Epithelial cell of esophagus (primary cell): ENCODE measurements around the gene FZD2.

Source experiments
- DNase-seq: peaks from one replicate; pipeline ENCODE4 v3.0.0; 2010; ENCODE audit warnings: low read depth
- H3K4me3 ChIP-seq: 2 replicates; pipeline ENCODE4 v1.5.1; 2011; ENCODE audit warnings: mild to moderate bottlenecking, low read length, control low read depth
- TF ChIP-seq, protein P1 (sequence below): IDR thresholded peaks from 2 replicates; pipeline ENCODE4 v1.5.1; 2011; ENCODE audit warnings: low read depth, mild to moderate bottlenecking, low read length, control low read depth, inconsistent platforms; ENCODE audit not compliant: insufficient read depth; ENCODE audit errors: missing control alignments

FZD2 gene

DNA sequence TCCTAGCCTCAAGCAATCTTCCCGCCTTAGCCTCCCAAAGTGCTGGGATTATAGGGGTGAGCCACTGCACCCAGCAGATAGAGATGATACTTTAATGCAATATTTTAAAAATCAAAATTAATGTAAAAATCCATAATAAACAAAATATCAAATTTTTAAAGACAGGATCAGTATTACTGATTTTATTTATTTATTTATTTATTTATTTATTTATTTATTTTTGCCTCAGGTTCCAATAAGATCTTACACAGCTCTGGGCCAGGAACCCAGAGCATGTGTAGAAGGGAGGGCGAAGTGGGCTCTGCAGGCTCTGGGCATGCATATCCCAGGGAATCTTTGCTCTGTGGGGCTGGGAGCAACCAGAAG, 41.6 kb downstream of the FZD2 start:
- TF ChIP-seq, protein P1, sequence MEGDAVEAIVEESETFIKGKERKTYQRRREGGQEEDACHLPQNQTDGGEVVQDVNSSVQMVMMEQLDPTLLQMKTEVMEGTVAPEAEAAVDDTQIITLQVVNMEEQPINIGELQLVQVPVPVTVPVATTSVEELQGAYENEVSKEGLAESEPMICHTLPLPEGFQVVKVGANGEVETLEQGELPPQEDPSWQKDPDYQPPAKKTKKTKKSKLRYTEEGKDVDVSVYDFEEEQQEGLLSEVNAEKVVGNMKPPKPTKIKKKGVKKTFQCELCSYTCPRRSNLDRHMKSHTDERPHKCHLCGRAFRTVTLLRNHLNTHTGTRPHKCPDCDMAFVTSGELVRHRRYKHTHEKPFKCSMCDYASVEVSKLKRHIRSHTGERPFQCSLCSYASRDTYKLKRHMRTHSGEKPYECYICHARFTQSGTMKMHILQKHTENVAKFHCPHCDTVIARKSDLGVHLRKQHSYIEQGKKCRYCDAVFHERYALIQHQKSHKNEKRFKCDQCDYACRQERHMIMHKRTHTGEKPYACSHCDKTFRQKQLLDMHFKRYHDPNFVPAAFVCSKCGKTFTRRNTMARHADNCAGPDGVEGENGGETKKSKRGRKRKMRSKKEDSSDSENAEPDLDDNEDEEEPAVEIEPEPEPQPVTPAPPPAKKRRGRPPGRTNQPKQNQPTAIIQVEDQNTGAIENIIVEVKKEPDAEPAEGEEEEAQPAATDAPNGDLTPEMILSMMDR: no peak
- no peak for DNase-seq

GRCh38 chr17:44599298-44600175, 42.3 kb downstream of the FZD2 start:
- TF ChIP-seq, protein P1: no peak
- DNase-seq: peak; percentile 42
- H3K4me3 ChIP-seq: no peak overlapping the region

More for the DNA sequence above, 41.6 kb downstream of the FZD2 start:
- no peak overlapping the region for H3K4me3 ChIP-seq

DNA sequence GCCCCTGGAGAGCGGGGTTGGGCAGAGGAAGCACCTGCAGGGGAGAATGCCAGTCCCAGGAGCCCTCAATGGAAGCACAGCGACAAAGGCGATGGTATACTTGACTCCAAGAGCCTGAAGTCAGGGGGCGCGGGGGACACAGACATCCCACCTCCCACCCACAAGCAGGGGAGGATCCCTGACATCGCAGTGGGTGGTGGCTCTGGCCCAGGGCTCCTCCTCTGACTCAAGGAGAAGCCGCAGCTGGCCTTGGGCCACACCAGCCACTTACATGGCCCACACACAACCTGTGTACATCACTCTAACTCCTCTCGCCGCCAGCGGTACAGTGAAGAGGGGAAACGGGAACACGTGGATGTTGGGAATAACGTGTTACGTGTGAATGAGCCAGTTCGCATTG, 44.3 kb downstream of the FZD2 start:
- TF ChIP-seq, protein P1: no peak
- DNase-seq: no peak
- H3K4me3 ChIP-seq: no peak overlapping the region

GRCh38 chr17:44601973-44602372, 44.7 kb downstream of the FZD2 start:
- no peak for DNase-seq

GRCh38 chr17:44602390-44602789, 45.1 kb downstream of the FZD2 start:
- TF ChIP-seq, protein P1: no peak
- no peak for DNase-seq

More at GRCh38 chr17:44601973-44602372, 44.7 kb downstream of the FZD2 start:
- TF ChIP-seq, protein P1: no peak
- H3K4me3 ChIP-seq: no peak overlapping the region

GRCh38 chr17:44602970-44603369, 45.7 kb downstream of the FZD2 start:
- no peak for DNase-seq
- TF ChIP-seq, protein P1: no peak
- no peak overlapping the region for H3K4me3 ChIP-seq

More at GRCh38 chr17:44602390-44602789, 45.1 kb downstream of the FZD2 start:
- H3K4me3 ChIP-seq: no peak overlapping the region
